Astrocyte of the hippocampus (primary cell): Measurements from ENCODE around the gene RUNX3.
"Not testable (repeated sequence)": the region's sequence is repeated elsewhere in the genome, so short reads cannot be mapped to it uniquely, and the experiment has no call there.

ENCODE experiments used
- DNase-seq: peaks from one replicate; pipeline ENCODE4 v3.0.0; 2011; ENCODE audit warnings: low read depth, low spot score

The RUNX3 gene

DNA sequence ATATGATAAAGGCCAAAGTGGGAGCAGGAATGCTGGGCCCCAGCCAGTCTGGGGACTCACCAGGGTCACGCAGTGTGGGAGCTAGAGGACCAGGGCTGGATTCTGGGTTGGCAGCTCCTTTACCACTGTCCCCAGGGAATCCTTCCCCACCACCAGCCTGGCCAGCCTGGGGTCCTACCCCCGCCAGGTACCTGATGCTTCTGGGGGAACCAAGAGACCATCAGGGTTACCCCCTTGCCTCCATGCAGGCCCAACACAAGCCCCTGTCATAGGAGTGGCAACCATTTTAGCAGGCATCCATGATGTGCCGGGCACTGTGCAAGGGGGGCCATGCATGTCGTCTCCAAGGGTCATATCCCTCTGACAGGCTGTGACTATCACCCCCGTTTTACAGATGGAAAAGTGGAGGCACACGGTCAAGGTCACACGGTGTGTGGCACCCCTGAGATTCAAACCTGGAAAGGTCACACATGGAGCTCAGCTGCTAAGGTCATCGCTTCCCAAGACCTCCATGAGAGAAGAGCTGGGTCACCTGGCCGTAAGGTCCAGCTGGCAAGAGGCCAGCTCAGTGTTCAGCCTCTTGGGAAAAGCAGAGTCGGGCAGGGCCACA lies 16.4 kb downstream of the RUNX3 start:
- DNase-seq = no peak

DNA sequence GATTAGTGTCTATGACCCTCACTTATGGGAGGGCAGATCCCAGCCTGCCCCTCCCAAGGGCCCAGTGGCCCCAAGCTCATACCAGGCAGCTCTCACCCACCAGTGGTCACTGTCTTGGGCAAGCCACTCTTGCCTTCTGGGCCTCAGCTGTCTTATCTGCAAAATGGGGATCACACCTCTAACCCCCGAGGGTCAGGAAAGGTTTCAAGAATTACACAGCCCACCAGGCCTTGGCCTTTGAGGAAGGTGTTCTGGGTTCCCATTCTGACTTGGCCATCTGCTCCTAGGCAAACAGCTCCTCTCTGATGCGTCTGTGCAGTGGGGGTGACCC lies 16.8 kb downstream of the RUNX3 start:
- DNase-seq = no peak

DNA sequence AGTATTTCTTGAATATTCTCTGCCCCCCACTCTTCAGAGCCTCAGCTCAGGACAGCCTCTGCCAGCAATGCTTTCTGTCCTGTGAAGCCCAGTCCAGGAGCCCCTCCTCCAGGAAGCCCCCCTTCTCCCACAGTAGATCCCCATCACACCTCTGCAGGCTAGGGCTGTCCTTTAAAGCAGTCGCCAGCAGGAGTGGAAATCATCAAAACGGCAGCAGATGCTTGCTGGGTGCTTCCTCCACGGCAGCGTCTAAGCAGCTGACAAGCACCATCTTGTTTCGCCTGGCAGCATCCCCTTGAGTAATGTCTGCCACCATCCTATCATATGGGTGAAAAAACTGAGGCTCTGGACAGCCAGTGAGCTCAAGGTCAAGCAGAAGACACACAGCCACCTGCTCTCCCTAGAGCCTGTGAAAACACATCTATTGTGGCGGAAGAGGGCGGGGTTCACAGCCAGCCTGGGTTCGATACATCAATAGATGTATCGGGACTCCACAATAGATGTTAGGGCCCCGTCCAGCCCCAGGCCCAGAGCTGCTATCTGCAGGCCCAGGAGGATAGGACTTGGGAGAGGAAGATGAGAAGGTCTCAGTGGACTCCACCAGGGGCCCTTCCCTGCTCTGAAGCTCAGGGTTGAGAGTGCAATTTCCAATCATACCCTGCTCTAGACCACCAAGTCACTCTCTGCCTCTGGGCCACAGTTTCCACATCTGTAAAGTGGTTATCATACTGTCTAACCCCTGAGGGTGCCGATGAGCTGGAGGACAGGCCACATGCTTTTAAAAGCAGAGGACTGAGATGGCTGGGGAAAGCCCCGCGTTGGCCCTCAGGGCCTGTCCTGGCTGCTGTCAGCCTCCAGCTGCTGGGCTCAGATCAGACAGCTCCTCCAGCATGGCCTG lies 17.5 kb downstream of the RUNX3 start:
- DNase-seq = no peak

DNA sequence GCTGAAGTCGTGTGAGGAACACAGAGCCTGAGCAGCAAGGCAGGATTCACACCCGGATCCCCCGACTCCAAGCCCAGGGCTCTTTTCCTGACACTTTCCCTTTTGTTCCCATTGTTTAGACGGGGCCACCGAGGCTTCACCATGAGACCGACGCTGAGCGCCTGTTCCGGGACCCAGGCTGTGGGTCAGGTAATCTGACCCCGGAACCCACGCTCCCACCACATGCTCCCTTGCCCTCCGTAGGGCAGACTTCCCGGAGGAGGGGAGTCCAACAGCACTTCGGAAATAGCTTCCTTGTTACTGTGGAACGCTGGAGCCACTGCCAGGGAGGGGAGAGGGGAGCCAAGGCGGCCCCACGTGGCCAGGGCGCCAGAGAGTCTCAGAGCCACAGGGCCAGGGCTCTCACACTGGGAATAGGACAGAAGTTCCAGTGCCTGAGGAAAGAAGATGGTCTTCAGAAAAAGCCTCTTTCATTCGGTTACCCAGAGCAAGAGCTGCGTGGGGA lies 18.4 kb downstream of the RUNX3 start:
- no peak for DNase-seq

DNA sequence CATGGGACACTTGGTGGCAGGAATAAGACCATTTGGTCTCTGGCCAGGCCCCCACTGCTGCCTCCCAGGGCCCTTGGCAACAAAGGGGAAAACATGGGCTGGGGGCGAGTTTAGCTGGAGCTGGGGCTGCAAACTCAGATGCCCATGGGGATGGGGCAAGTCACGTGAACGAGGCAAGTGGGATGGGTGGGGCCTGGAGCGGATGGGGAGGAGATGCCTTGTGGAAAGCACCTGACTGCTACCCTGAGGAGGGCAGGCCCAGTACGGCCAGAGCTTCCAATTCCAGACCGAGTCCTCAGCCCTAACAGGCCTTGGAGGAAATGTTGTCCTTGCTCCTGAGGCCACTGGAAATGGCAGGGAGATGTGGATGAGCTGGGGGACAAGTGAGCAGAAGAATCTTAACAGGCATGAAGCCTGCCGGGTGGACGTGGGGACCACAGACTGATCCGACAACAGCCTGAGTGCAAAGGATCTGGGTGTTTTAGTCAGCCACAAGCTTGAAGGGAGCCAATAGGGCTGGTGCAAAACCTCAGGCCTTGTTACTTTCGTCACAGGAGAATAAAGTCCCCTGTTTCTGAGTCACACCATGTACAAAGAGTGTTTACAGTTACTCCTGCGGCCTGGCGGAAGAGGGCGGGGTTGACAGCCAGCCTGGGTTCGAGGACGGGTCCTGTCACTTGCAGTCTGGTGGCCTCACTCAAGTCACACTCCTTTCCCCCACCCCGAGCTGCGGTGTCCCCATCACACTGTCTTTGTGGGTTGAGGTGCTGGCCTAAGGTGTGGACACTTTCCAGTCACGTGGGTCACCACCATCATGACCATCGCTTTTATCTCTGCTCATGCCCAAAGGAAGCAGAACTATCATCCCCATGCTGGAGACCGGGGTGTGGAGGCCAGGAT lies 19.1 kb downstream of the RUNX3 start:
- peak; percentile 85 for DNase-seq

DNA sequence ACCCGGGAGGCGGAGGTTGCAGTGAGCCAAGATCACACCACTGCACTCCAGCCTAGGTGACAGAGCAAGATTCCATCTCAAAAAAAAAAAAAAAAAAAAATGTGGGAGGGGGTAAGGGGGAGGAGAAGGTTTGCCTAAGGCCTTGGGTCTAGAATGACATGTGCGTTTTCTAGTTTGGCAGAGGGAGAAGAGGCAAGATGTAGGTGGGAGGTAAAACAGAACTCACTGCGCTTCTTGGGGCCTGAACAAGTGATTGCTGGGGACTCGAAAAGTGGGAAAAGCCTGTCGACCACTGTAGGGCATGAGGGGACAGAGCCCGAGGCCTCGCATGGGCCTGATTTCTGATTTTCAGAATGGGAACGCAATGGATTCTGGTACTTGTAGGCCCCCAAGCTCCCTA lies 19.9 kb downstream of the RUNX3 start:
- no peak for DNase-seq

DNA sequence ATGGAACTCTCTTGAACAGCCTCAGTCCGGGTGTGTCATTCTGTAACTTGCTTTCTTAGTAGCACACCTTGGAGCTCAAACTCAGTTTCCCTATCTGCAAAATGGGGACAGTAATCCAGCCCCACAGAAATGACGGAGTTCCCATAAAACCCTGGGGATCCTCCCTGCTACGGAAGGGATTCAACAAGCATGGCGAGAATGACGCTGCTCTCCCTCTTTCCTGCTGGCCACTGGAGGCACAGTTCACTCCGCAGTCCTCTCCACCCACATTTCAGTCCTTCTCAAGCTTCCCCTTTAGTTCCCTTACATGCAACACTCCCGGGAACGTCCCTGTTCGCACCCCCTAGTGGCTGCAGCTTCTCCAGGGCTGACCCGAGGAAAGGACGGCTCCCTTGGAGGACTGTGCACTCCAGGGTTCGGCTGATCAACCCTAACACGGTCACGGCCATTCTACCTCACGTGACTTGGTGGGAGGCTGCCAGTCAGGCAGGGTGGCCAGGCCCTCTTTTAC lies 20.6 kb downstream of the RUNX3 start:
- DNase-seq = peak; percentile 68

DNA sequence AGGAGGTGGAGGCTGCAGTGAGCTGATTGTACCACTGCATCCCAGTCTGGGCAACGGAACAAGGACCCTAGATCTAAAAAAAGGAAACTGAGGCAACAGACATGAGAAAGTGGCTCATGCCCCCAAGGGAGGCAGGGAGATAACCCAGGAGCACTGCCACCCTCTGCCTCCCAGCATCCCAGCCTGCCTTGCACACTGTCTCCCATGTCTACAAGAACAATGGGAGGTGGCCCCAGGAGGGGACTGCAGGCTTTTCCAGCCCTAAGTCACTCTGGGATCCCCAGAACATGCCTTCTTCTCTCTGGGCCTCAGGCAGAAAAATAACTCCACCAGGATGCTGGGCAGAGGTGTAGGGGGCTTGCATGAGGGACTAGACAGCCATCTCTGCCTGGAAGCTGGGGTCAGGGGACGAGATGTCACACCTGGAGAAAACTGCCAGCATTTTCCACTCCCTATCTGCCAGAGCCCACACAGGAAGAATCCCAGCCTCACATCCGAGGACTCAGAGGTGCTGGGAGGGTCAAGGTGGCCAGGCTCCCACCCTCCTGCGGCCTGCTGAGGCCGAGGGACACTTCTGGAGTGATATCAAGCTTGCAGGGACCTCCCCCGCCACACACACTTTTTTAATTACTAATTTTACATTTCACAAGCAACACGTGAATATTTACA lies 21.4 kb downstream of the RUNX3 start:
- no peak for DNase-seq

DNA sequence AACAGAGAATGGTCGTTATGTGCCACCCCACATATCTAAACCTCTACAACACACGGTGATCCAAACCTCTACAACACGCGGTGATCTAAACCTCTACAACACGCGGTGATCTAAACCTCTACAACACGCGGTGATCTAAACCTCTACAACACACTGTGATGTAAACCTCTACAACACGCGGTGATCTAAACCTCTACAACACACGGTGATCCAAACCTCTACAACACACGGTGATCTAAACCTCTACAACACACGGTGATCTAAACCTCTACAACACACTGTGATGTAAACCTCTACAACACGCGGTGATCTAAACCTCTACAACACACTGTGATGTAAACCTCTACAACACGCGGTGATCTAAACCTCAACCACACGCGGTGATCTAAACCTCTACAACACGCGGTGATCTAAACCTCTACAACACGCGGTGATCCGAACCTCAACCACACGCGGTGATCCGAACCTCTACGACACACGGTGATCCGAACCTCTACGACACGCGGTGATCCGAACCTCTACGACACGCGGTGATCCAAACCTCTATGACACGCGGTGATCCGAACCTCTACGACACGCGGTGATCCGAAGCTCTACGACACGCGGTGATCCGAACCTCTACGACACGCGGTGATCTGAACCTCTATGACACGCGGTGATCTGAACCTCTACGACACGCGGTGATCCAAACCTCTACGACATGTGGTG lies 22.3 kb downstream of the RUNX3 start:
- DNase-seq = not testable (repeated sequence)

DNA sequence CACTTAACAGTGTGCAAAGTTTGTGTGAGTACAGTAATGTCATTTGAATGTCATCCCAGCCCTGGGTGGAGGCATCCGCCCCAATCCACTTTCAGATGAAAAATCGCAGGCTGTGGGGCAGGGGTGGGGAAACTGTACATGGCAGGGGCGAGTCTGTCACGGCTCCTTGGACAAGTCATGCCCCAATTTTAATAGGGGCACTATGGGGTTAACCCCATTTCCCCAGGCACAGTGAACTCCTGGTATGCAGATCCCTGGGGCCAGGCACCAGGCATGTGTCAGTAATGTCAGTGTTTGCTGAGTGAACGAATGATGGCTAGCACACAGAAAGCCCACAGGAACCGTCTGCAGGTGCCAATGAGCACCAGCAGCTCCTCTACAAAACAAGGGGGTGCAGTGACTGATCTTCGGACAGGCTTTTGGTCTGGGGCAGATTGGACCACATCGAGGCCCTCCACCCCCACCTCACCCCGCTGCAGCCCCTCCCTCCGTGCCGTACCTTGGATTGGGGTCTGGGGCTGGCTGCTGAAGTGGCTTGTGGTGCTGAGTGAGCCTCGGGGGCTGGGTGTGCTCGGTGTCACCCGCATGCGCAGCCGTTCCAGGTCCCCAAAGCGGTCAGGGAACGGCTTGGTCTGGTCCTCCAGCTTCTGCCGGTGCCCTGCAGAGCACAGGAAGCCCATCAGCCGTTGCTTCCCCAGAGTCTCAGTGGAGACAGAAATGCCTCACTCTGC lies 23.2 kb downstream of the RUNX3 start:
- no peak for DNase-seq

DNA sequence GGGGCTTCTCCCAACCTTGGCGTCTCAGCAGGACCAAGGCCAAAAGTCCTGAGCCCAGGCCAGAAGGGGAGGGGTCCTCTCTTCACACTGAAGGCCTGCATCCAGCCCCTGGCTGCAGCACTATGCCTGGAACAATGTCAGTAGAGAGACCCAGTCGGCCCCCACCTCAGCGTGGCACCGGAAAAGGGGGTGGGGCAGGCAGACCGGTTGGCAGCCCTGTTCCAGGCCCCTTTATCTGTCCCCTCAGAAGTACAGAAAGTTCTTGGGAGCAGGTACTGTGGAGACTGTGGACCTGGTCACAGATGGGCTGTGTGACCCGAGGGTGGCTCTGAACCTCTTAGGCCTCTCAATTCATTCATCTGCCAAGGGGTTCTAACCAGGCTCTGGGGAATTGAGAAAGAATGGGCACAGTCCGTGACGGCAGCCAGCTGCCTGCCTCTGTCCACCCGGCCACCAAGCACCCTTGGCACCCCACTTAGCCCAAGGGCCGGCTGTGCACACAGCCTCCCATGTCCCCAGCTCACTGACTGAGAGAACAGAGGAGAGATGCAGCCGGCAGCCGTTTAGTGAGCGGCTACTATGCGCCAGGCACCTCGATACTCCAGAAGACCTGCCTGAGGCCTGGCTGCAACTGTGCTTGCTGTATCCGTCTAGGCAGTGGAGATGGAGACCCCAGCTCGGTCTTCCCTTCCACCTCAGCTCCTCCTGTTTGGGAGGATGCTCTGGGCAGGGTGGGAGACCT lies 23.9 kb downstream of the RUNX3 start:
- no peak for DNase-seq

DNA sequence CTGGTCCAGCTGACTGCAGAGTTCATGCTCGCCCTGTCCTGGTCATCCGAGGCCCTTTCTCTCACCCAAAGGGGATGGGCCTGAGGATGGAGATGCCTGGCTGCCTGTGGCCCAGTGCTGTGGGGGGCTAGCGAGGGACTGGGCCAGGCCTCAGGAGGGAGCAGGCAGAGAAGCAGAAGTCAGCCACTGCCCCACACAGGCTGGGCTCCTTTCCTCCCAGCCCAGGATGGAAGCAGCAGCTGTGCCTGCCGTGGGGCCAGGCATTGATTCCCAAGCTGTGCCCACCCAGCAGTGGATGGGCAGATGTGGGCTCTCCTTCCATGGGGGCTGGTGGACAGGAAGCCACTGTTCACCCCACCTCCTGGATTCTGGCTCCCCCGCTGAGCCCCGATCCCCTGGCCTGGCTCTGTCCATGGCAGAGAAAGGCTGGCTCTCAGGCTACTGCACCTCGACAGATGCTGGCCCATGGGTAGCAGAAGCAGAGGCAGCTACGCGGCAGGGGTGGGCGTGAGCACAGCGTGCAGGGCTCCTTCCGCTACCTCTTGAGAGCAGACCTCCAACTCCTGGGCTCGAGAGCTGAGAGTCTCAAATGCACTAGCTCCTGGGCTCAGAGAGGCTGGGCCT lies 24.6 kb downstream of the RUNX3 start:
- DNase-seq = no peak

DNA sequence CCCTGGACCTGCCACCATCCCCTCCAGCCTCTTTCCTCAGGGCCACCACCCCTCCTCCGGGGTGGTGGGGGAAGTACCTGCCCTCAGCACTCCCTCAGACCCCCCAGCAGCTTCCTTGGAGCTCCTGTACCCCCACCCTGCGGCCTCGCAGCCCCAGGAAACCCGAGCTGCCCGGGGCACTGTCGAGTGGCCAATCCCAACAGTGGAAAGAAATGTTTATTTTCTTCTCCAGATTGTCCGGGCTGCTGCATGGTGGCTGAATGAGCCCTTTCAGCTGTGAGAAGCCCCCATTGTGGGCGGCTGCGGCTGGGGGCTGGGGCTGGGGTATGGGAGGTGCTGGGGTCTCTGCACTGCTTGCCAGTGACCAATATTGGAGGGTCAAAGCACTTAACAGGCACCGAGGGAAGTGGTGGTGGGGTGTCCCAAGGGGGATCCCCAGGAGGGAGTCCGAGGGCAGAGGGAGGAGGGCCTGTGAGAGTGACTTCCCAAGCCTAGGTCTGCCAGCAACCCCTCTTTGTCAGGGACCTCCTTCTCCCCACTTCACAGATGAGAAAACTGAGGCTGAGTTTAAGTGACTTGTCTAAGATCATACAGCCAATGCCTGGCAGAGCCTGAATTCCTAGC lies 25.2 kb downstream of the RUNX3 start:
- DNase-seq = no peak

DNA sequence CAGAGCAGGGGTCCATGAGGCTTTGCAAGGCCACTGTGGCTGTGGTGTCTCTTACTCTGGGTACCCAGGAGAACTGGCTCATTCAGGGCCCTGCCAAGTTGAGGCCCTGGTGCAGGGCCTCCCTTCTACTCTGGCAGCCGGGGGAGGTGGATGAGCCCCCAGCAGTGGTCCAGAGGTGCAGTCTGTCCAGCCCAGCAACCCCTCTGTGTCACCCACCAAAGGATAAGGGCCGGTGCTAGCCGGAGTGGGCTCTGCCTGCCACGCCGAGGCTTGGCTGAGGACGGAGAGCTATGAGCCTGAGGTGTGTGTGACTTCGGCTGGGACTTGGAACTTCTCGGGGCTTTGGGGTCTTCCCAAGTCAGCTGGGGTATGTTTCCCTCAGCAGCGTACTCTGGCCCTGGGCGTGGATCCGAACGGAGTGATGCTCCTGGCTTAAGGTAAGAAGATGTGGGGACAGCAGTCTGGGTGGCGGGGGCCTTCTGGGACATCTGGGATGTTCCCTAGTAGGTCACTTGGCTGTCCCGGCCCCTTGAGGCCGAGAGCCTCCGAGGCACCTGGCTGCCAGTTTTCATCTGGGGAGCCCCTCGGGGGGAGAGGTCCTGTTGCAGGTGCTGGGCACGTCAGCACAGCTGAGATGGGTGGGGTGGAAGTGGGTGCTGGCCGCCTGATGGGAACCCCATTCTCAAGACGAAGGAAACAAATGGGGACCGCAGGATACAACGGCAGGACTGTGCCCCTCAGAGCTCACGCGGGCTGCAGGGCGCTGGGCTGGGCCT lies 25.9 kb downstream of the RUNX3 start:
- no peak for DNase-seq

DNA sequence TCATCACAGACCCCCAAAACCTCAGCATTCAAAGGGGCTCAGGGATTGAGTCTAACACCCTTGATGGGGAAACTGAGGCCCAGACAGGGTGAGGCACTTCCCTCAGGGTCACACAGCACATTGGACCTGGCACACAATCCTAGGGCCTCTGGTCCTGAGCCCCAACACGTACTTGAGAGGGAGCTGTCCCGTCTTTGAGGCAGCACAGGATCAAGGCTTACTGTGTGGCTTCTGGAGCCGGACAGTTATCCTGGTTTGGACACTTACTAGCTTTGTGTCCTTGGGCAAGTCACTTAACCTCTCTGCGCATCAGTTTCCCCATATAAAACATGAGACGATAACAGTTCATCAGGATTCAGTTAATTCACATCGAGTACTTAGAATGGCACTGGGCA lies 26.5 kb downstream of the RUNX3 start:
- DNase-seq = no peak

DNA sequence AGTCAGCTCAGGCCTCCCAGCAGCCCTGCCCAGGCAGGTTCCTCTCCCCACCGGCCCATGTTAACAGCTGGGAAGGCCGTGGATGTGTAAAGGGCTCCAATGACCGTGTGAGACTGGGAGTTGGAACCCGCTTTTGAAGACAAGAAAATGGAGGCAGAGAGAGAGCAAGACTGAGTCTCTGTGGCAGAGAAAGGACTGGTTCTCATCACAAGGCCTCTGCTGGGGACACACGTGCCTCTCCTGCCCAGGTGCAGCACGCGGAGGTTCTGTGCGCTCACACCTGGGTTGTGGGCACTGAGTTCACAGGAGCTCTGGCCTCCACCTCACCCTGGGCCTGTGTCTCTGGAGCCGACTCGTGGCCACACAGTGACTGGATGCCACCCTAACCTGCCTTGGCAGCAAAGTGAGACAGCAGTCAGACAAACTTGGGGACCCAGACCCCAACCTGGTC lies 27.0 kb downstream of the RUNX3 start:
- DNase-seq = no peak

DNA sequence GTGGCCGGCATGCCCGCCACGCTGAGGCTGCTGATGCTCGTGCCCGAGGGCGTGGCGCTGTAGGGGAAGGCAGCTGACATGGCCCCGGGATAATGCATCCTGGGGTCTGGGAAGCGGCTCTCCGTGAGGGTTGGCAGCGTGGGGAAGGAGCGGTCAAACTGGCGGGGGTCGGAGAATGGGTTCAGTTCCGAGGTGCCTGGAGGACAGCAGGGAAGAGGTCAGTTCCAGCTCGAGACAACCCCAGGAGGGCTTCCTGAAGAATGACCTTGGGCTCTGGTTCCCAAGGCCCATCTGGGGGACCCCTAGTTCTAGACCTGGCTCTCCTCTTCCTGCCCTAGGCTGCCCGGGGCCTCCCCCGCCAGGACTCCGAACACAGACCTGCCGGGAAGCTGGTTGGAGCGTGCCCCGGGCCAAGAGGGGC lies 27.6 kb downstream of the RUNX3 start:
- no peak for DNase-seq
